HepG2 (cell line): ENCODE data around the gene SFXN5. TPM values are rescaled to one million over a fixed set of nuclear protein-coding genes. Genes with fewer than 3 reads are reported as not detected.

ENCODE experiments used
- ATM ChIP-seq: fragments of 450-650 bp; IDR thresholded peaks from 2 replicates; pipeline ENCODE4 v1.7.1; 2017; ENCODE audit warnings: mild to moderate bottlenecking, borderline replicate concordance
- EZH2 ChIP-seq: conservative IDR thresholded peaks from 2 replicates; pipeline ENCODE4 v1.6.1; 2012; ENCODE audit warnings: mild to moderate bottlenecking, low read depth, low read length, moderate library complexity
- FLYWCH1 ChIP-seq: sonication (generic); formaldehyde crosslinking; IDR thresholded peaks from 2 replicates; pipeline ENCODE4 v1.8.1; 2023; ENCODE audit warnings: mild to moderate bottlenecking, missing genetic modification reagents
- GATAD1 ChIP-seq: IDR thresholded peaks from 2 replicates; pipeline ENCODE4 v1.6.1; 2016; ENCODE audit warnings: missing genetic modification reagents, missing compliant biosample characterization
- HDAC6 ChIP-seq: fragments of 200-600 bp; sonication (generic); IDR thresholded peaks from 2 replicates; pipeline ENCODE4 v1.7.0; 2017; ENCODE audit warnings: mild to moderate bottlenecking, antibody characterized with exemption, low read length, low read depth
- KDM5A ChIP-seq: fragments of 200-600 bp; sonication (generic); IDR thresholded peaks from 2 replicates; pipeline ENCODE4 v1.7.0; 2018; ENCODE audit warnings: antibody characterized with exemption, mild to moderate bottlenecking, low read length, borderline replicate concordance
- MAZ ChIP-seq, 2 experiments: sonication (generic) in 1 of 2; formaldehyde crosslinking in 1 of 2; IDR thresholded peaks; 2 replicates each; pipeline versions ENCODE4 v1.5.0 to v1.6.1; 2012 to 2020; ENCODE audit warnings: low read depth in 2 of 2, mild to moderate bottlenecking in 2 of 2, borderline replicate concordance in 1 of 2, improper control_type of control experiment in 1 of 2, low read length in 1 of 2, missing genetic modification reagents in 1 of 2, moderate library complexity in 1 of 2
- PAX8 ChIP-seq: sonication (generic); formaldehyde crosslinking; IDR thresholded peaks from 2 replicates; pipeline ENCODE4 v1.8.0; 2022; ENCODE audit warnings: mild to moderate bottlenecking, missing genetic modification reagents, borderline replicate concordance
- PCBP1 ChIP-seq: fragments of 200-400 bp; formaldehyde crosslinking; IDR thresholded peaks from 2 replicates; pipeline ENCODE4 v1.6.1; 2017; ENCODE audit warnings: mild to moderate bottlenecking, low read depth, low read length, borderline replicate concordance
- RAD21 ChIP-seq: fragments of 450-650 bp; formaldehyde crosslinking; IDR thresholded peaks from 2 replicates; pipeline ENCODE4 v1.5.0; 2020; ENCODE audit warnings: mild to moderate bottlenecking
- SMARCE1 ChIP-seq: fragments of 450-650 bp; IDR thresholded peaks from 2 replicates; pipeline ENCODE4 v1.6.1; 2017; ENCODE audit warnings: borderline replicate concordance
- ZFYVE20 ChIP-seq: sonication (generic); formaldehyde crosslinking; IDR thresholded peaks from 2 replicates; pipeline ENCODE4 v1.8.0; 2023; ENCODE audit warnings: low read depth, mild to moderate bottlenecking, moderate library complexity, missing genetic modification reagents, borderline replicate concordance
- ZMYM4 ChIP-seq: sonication (generic); formaldehyde crosslinking; IDR thresholded peaks from 2 replicates; pipeline ENCODE4 v1.8.1; 2023; ENCODE audit warnings: mild to moderate bottlenecking, missing genetic modification reagents
- ZNF136 ChIP-seq: sonication (generic); formaldehyde crosslinking; IDR thresholded peaks from 2 replicates; pipeline ENCODE4 v1.8.1; 2022; ENCODE audit warnings: low read depth, mild to moderate bottlenecking, moderate library complexity, missing genetic modification reagents
- ZNF234 ChIP-seq: sonication (generic); formaldehyde crosslinking; conservative IDR thresholded peaks from 2 replicates; pipeline ENCODE4 v1.5.1; 2020; ENCODE audit warnings: mild to moderate bottlenecking, missing genetic modification reagents
- ZNF235 ChIP-seq: sonication (generic); formaldehyde crosslinking; IDR thresholded peaks from 2 replicates; pipeline ENCODE4 v1.8.1; 2023; ENCODE audit warnings: mild to moderate bottlenecking, missing genetic modification reagents, borderline replicate concordance
- ZNF354B ChIP-seq: sonication (generic); formaldehyde crosslinking; IDR thresholded peaks from 2 replicates; pipeline ENCODE4 v1.8.0; 2022; ENCODE audit warnings: mild to moderate bottlenecking, missing genetic modification reagents
- ZNF468 ChIP-seq: sonication (generic); formaldehyde crosslinking; IDR thresholded peaks from 2 replicates; pipeline ENCODE4 v1.8.0; 2022; ENCODE audit warnings: mild to moderate bottlenecking, moderate library complexity, missing genetic modification reagents
- ZNF780A ChIP-seq: sonication (generic); formaldehyde crosslinking; IDR thresholded peaks from 2 replicates; pipeline ENCODE4 v1.8.0; 2022; ENCODE audit warnings: mild to moderate bottlenecking, missing genetic modification reagents, moderate library complexity
- polyA plus RNA-seq, 8 experiments: library from polyadenylated mRNA; depleted of rRNA in 3 of 8; stranded (reverse) in 7 of 8; unstranded in 1 of 8; fragments of >200 nt; fragmentation: Illumina TruSeq in 4 of 8; extraction: Trizol in 4 of 8; gene quantifications; 2 replicates each; pipeline versions ENCODE4 v1.2.1 to v1.2.3, GENCODE V29; 2011 to 2016; ENCODE audit warnings: low read depth in 4 of 8, missing spikeins in 1 of 8, mixed read lengths in 1 of 8; ENCODE audit not compliant: insufficient read depth in 1 of 8
- total RNA-seq, 5 experiments: library from RNA; depleted of rRNA; stranded (reverse); fragments of >200 nt; fragmentation: Illumina TruSeq; extraction: Trizol; gene quantifications; 2 replicates each; pipeline ENCODE4 v1.2.3, GENCODE V29; 2016; ENCODE audit warnings: low read depth in 1 of 5
- TF ChIP-seq, protein P1 (sequence below): IDR thresholded peaks from 2 replicates; pipeline ENCODE4 v1.6.1; 2016; ENCODE audit warnings: missing compliant biosample characterization, missing genetic modification reagents, borderline replicate concordance
- TF ChIP-seq, protein P2 (sequence below): IDR thresholded peaks from 2 replicates; pipeline ENCODE4 v1.6.1; 2016; ENCODE audit warnings: low read depth, missing genetic modification reagents, missing compliant biosample characterization

Gene SFXN5
- total and polyA plus RNA-seq, 2 of the 13 experiments (the other 11 are each of a cell fraction or from before 2014, with no cell fraction given) = 34.9 to 37.4 TPM

DNA sequence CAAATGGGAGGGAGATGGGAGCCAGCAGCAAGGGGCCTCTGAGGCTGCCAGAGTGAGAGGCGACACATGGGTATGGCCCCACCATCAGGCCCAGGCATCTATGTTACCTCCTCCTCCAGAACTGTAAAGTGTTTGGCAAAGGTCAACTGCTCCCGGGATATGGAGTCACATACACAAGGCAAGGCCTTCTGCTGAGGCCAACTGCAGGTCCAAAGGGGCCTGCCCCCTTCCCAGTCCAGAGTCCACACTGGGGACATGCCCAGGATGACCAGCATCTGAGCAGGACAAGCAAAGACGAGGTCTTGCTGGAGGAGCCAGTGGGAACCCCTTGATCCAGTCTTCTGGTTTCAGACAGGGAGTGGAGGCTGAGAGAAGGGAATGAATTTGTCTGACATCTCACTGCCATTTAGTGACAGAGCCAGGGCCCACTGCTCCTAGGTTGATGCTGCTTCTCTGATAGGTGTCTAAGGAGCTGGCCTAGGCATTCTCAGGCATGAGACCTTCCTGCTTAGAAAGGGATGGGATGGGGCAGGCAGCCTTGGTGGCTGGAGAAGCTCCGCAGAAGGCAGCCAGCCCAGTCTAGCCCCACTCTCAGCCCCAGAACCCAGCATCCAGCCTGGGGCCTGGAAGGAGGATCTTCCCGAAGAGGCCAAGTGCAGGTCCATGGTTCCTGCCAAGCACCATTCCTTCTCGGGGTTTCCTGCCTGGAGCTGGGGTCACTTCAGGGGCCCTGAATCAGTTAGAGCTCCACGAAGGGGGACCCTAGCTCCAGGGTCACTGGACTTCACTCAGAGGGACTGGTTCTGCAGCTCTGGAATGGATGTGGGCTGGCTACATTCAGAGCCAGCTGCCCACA is 127.7 kb downstream of the SFXN5 start (continued):
- TF ChIP-seq ZNF468 (CRISPR knock-in tag) (no peak), GATAD1 (CRISPR knock-in tag) (no peak), ZNF136 (CRISPR knock-in tag) (no peak), ZNF234 (CRISPR knock-in tag) (no peak), FLYWCH1 (CRISPR knock-in tag) (no peak), KDM5A (no peak), ZNF235 (CRISPR knock-in tag) (no peak), EZH2 (no peak), ZNF354B (CRISPR knock-in tag) (no peak), ZMYM4 (CRISPR knock-in tag) (peak; percentile 33; the same call in 1 of the 2 replicates), ATM (no peak), SMARCE1 (no peak), PCBP1 (no peak), ZFYVE20 (CRISPR knock-in tag) (no peak), HDAC6 (no peak), ZNF780A (CRISPR knock-in tag) (no peak), PAX8 (CRISPR knock-in tag) (no peak), RAD21 (no peak), MAZ (IDR thresholded peaks at IDR 0.05; ENCODE audit: borderline replicate concordance, low read depth, low read length) (no peak), MAZ (CRISPR knock-in tag; IDR thresholded peaks at IDR 0.05; ENCODE audit: low read depth) (0 out of 2 replicates have a peak, but pooled peaks have one; percentile 49)
- TF ChIP-seq, protein P1, sequence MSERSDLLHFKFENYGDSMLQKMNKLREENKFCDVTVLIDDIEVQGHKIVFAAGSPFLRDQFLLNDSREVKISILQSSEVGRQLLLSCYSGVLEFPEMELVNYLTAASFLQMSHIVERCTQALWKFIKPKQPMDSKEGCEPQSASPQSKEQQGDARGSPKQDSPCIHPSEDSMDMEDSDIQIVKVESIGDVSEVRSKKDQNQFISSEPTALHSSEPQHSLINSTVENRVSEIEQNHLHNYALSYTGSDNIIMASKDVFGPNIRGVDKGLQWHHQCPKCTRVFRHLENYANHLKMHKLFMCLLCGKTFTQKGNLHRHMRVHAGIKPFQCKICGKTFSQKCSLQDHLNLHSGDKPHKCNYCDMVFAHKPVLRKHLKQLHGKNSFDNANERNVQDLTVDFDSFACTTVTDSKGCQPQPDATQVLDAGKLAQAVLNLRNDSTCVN = no peak; the same call in 1 of the 2 replicates
- TF ChIP-seq, protein P2, sequence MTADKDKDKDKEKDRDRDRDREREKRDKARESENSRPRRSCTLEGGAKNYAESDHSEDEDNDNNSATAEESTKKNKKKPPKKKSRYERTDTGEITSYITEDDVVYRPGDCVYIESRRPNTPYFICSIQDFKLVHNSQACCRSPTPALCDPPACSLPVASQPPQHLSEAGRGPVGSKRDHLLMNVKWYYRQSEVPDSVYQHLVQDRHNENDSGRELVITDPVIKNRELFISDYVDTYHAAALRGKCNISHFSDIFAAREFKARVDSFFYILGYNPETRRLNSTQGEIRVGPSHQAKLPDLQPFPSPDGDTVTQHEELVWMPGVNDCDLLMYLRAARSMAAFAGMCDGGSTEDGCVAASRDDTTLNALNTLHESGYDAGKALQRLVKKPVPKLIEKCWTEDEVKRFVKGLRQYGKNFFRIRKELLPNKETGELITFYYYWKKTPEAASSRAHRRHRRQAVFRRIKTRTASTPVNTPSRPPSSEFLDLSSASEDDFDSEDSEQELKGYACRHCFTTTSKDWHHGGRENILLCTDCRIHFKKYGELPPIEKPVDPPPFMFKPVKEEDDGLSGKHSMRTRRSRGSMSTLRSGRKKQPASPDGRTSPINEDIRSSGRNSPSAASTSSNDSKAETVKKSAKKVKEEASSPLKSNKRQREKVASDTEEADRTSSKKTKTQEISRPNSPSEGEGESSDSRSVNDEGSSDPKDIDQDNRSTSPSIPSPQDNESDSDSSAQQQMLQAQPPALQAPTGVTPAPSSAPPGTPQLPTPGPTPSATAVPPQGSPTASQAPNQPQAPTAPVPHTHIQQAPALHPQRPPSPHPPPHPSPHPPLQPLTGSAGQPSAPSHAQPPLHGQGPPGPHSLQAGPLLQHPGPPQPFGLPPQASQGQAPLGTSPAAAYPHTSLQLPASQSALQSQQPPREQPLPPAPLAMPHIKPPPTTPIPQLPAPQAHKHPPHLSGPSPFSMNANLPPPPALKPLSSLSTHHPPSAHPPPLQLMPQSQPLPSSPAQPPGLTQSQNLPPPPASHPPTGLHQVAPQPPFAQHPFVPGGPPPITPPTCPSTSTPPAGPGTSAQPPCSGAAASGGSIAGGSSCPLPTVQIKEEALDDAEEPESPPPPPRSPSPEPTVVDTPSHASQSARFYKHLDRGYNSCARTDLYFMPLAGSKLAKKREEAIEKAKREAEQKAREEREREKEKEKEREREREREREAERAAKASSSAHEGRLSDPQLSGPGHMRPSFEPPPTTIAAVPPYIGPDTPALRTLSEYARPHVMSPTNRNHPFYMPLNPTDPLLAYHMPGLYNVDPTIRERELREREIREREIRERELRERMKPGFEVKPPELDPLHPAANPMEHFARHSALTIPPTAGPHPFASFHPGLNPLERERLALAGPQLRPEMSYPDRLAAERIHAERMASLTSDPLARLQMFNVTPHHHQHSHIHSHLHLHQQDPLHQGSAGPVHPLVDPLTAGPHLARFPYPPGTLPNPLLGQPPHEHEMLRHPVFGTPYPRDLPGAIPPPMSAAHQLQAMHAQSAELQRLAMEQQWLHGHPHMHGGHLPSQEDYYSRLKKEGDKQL (CRISPR knock-in tag) = no peak
